SK-N-SH treated with all-trans-retinoic acid at 6 μM for 48 hours (cell line): Measurements from ENCODE around the gene FHIT.

Experiments used
- BACH2 ChIP-seq: fragments of 250-450 bp; sonication (Bioruptor Pico); IDR thresholded peaks from 2 replicates; pipeline ENCODE4 v1.9.0; 2021; ENCODE audit warnings: mild to moderate bottlenecking, borderline replicate concordance
- ZNF70 ChIP-seq: fragments of 450-650 bp; formaldehyde crosslinking; IDR thresholded peaks from 2 replicates; pipeline ENCODE4 v1.5.0; 2020; ENCODE audit warnings: mild to moderate bottlenecking, moderate library complexity
- TF ChIP-seq, protein P1 (sequence below): fragments of 250-450 bp; sonication (Bioruptor Pico); IDR thresholded peaks from 2 replicates; pipeline ENCODE4 v1.8.0; 2020; ENCODE audit warnings: mild to moderate bottlenecking, moderate library complexity, borderline replicate concordance

DNA sequence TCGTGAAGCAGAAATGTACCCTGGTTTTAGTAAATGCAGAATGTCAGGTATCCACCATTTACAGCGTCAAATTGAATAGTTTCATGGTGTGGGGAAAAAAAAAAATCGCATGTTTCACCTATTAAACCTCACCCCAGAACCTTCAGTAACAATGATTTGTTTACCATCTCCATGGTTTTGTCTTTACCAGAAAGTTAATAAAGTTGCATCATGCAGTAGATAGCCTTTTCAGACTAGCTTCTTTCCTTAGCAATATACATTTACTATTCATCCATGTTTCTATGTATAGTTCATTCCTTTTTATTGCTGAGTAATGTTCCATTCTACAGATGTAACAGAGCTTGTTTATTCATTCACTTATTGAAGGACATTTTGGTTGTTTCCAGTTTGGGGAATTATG, 1066.1 kb downstream of the FHIT start:
- TF ChIP-seq ZNF70 (CRISPR knock-in tag) (no peak), BACH2 (CRISPR knock-in tag) (no peak)
- TF ChIP-seq, protein P1, sequence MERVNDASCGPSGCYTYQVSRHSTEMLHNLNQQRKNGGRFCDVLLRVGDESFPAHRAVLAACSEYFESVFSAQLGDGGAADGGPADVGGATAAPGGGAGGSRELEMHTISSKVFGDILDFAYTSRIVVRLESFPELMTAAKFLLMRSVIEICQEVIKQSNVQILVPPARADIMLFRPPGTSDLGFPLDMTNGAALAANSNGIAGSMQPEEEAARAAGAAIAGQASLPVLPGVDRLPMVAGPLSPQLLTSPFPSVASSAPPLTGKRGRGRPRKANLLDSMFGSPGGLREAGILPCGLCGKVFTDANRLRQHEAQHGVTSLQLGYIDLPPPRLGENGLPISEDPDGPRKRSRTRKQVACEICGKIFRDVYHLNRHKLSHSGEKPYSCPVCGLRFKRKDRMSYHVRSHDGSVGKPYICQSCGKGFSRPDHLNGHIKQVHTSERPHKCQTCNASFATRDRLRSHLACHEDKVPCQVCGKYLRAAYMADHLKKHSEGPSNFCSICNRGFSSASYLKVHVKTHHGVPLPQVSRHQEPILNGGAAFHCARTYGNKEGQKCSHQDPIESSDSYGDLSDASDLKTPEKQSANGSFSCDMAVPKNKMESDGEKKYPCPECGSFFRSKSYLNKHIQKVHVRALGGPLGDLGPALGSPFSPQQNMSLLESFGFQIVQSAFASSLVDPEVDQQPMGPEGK (CRISPR knock-in tag): no peak
